HCEC 1CT (cell line): ENCODE results near the gene ZNF124.
A peak's percentile ranks its signal among the peaks of the same experiment; 100 is the strongest.

Source experiments
- DNase-seq: peaks from one replicate; pipeline ENCODE4 v3.0.0-alpha.2; 2017

Gene ZNF124

GRCh38 chr1:247111700-247112478 lies 59.9 kb downstream of the ZNF124 start:
- DNase-seq = peak; percentile 44

GRCh38 chr1:247111259-247111699 lies 60.5 kb downstream of the ZNF124 start:
- no peak for DNase-seq

- DNase-seq = no peak
Measured at GRCh38 chr1:247110627-247111258, 61.1 kb downstream of the ZNF124 start.

- DNase-seq = no peak
Measured at GRCh38 chr1:247107694-247108093, 64.1 kb downstream of the ZNF124 start.

- no peak for DNase-seq
Measured at GRCh38 chr1:247105966-247106365, 65.9 kb downstream of the ZNF124 start.
